Astrocyte (in vitro differentiated cells and primary cell): ENCODE measurements around the gene ANO3. TPM values are rescaled to one million over a fixed set of nuclear protein-coding genes. Genes with fewer than 3 reads are reported as not detected.

Experiments used
- DNase-seq: peaks from one replicate; pipeline ENCODE4 v3.0.0-alpha.2; 2010; ENCODE audit warnings: low read depth
- FAIRE-seq: peaks from 2 replicates; lab custom pipeline; 2011; peaks lifted over from hg19 to GRCh38; lab: Jason Lieb, UNC
- H2AFZ ChIP-seq: 2 replicates; pipeline ENCODE4 v1.6.0; 2012; ENCODE audit warnings: low read depth, low read length, inconsistent platforms
- H3K27ac ChIP-seq: 2 replicates; pipeline ENCODE4 v1.5.1; 2011; ENCODE audit warnings: low read depth, low read length, inconsistent platforms
- H3K27me3 ChIP-seq: 2 replicates; pipeline ENCODE4 v1.6.0; 2011; ENCODE audit warnings: low read length, inconsistent platforms; ENCODE audit not compliant: insufficient read depth
- H3K36me3 ChIP-seq: 2 replicates; pipeline ENCODE4 v1.5.1; 2011; ENCODE audit warnings: low read length, inconsistent platforms; ENCODE audit not compliant: insufficient read depth
- H3K4me1 ChIP-seq: 2 replicates; pipeline ENCODE4 v1.5.1; 2011; ENCODE audit warnings: low read length, inconsistent platforms; ENCODE audit not compliant: insufficient read depth
- H3K4me2 ChIP-seq: 2 replicates; pipeline ENCODE4 v1.6.0; 2012; ENCODE audit warnings: low read length, inconsistent platforms
- H3K4me3 ChIP-seq: 2 replicates; pipeline ENCODE4 v1.5.1; 2011; ENCODE audit warnings: low read depth, mild to moderate bottlenecking, low read length, inconsistent platforms; ENCODE audit not compliant: insufficient read depth
- H3K79me2 ChIP-seq: 2 replicates; pipeline ENCODE4 v1.6.0; 2012; ENCODE audit warnings: mild to moderate bottlenecking, low read length, inconsistent platforms; ENCODE audit not compliant: insufficient read depth
- H3K9ac ChIP-seq: 2 replicates; pipeline ENCODE4 v1.6.0; 2012; ENCODE audit warnings: mild to moderate bottlenecking, low read length, inconsistent platforms
- H3K9me3 ChIP-seq: 2 replicates; pipeline ENCODE4 v1.5.1; 2012; ENCODE audit warnings: low read depth, mild to moderate bottlenecking, low read length, inconsistent platforms; ENCODE audit not compliant: insufficient read depth
- H4K20me1 ChIP-seq: 2 replicates; pipeline ENCODE4 v1.6.0; 2012; ENCODE audit warnings: low read length, inconsistent platforms; ENCODE audit not compliant: insufficient read depth
- H3K27ac Mint-ChIP-seq: one replicate; pipeline ENCODE4 v1.8.0; 2021; ENCODE audit warnings: mild to moderate bottlenecking, mixed read lengths; ENCODE audit not compliant: unreplicated experiment
- H3K27me3 Mint-ChIP-seq: one replicate; pipeline ENCODE4 v1.8.0; 2021; ENCODE audit warnings: low read depth, mixed read lengths; ENCODE audit not compliant: unreplicated experiment
- H3K36me3 Mint-ChIP-seq: one replicate; pipeline ENCODE4 v1.8.0; 2021; ENCODE audit warnings: low read depth, mixed read lengths; ENCODE audit not compliant: unreplicated experiment
- H3K4me1 Mint-ChIP-seq: one replicate; pipeline ENCODE4 v1.8.0; 2021; ENCODE audit warnings: low read depth, mixed read lengths; ENCODE audit not compliant: unreplicated experiment
- H3K4me3 Mint-ChIP-seq: one replicate; pipeline ENCODE4 v1.8.0; 2021; ENCODE audit warnings: mild to moderate bottlenecking, moderate library complexity, mixed read lengths; ENCODE audit not compliant: unreplicated experiment
- H3K9me3 Mint-ChIP-seq: one replicate; pipeline ENCODE4 v1.8.0; 2021; ENCODE audit warnings: mild to moderate bottlenecking, mixed read lengths; ENCODE audit not compliant: unreplicated experiment
- CTCF ChIP-seq: IDR thresholded peaks from 2 replicates; pipeline ENCODE4 v1.5.1; 2011; ENCODE audit warnings: low read depth, mild to moderate bottlenecking, inconsistent platforms, low read length, moderate library complexity; ENCODE audit not compliant: insufficient read depth
- EZH2 ChIP-seq: IDR thresholded peaks from 2 replicates; pipeline ENCODE4 v1.6.1; 2012; ENCODE audit warnings: mild to moderate bottlenecking, low read length, inconsistent platforms; ENCODE audit not compliant: insufficient read depth
- total RNA-seq: library from RNA; stranded (reverse); gene quantifications from 2 replicates; pipeline ENCODE4 v1.2.1, GENCODE V29; 2021

ANO3 gene
- total RNA-seq, 1 donor from 2014 or later: 0.11 TPM

- H3K27me3 ChIP-seq: no peaks in the 10 kb centered on the region
- H3K36me3 Mint-ChIP-seq: no peaks in the 10 kb centered on the region
- H3K4me1 ChIP-seq: no peaks in the 10 kb centered on the region
- no peak overlapping the region for H3K27ac Mint-ChIP-seq
- H3K4me2 ChIP-seq: no peak overlapping the region
- no peak overlapping the region for H3K9ac ChIP-seq
- H4K20me1 ChIP-seq: no peaks in the 10 kb centered on the region
- no peaks in the 10 kb centered on the region for H3K79me2 ChIP-seq
- no peak for DNase-seq
- H3K9me3 Mint-ChIP-seq: no peaks in the 10 kb centered on the region
- H3K36me3 ChIP-seq: no peaks in the 10 kb centered on the region
- H3K4me1 Mint-ChIP-seq: no peaks in the 10 kb centered on the region
- H3K9me3 ChIP-seq: no peaks in the 10 kb centered on the region
- H3K4me3 ChIP-seq: no peak overlapping the region
- no peaks in the 10 kb centered on the region for H3K27me3 Mint-ChIP-seq
- no peak overlapping the region for H3K27ac ChIP-seq
- TF ChIP-seq EZH2: no peak
- no peak for TF ChIP-seq CTCF
- no peak overlapping the region for H2AFZ ChIP-seq
- FAIRE-seq: no peak
- H3K4me3 Mint-ChIP-seq: no peak overlapping the region
Measured at GRCh38 chr11:26507229-26507628, 175.3 kb downstream of the ANO3 start.

GRCh38 chr11:26510164-26510563 lies 178.2 kb downstream of the ANO3 start:
- Histone ChIP-seq H3K27me3 (no peaks in the 10 kb centered on the region), H3K9ac (no peak overlapping the region), H3K4me2 (no peak overlapping the region), H3K4me1 (no peaks in the 10 kb centered on the region), H3K27ac (no peak overlapping the region), H3K9me3 (no peaks in the 10 kb centered on the region), H4K20me1 (no peaks in the 10 kb centered on the region), H3K4me3 (no peak overlapping the region), H3K79me2 (no peaks in the 10 kb centered on the region), H3K36me3 (no peaks in the 10 kb centered on the region), H2AFZ (no peak overlapping the region)
- Mint-ChIP-seq H3K4me3 (no peak overlapping the region), H3K36me3 (no peaks in the 10 kb centered on the region), H3K9me3 (no peaks in the 10 kb centered on the region), H3K4me1 (no peaks in the 10 kb centered on the region), H3K27ac (no peak overlapping the region), H3K27me3 (no peaks in the 10 kb centered on the region)
- no peak for TF ChIP-seq EZH2
- TF ChIP-seq CTCF: no peak
- DNase-seq: no peak
- no peak for FAIRE-seq

- no peaks in the 10 kb centered on the region for H3K9me3 Mint-ChIP-seq
- no peaks in the 10 kb centered on the region for H3K4me1 ChIP-seq
- no peak overlapping the region for H3K4me3 Mint-ChIP-seq
- no peaks in the 10 kb centered on the region for H3K36me3 ChIP-seq
- no peak overlapping the region for H3K4me3 ChIP-seq
- H4K20me1 ChIP-seq: no peaks in the 10 kb centered on the region
- H3K9ac ChIP-seq: no peak overlapping the region
- no peak overlapping the region for H3K27ac Mint-ChIP-seq
- no peaks in the 10 kb centered on the region for H3K27me3 ChIP-seq
- no peak overlapping the region for H3K27ac ChIP-seq
- H3K27me3 Mint-ChIP-seq: no peaks in the 10 kb centered on the region
- H3K36me3 Mint-ChIP-seq: no peaks in the 10 kb centered on the region
- DNase-seq (no peak), FAIRE-seq (no peak)
- no peaks in the 10 kb centered on the region for H3K79me2 ChIP-seq
- no peak overlapping the region for H2AFZ ChIP-seq
- no peaks in the 10 kb centered on the region for H3K9me3 ChIP-seq
- TF ChIP-seq CTCF: no peak
- TF ChIP-seq EZH2: no peak
- no peak overlapping the region for H3K4me2 ChIP-seq
- no peaks in the 10 kb centered on the region for H3K4me1 Mint-ChIP-seq
Measured at GRCh38 chr11:26510756-26511155, 178.8 kb downstream of the ANO3 start.
